Activated naive CD8-positive, alpha-beta T cell treated with anti-CD3 and anti-CD28 coated beads, Interleukin-2, amount 50 U/mL, for 16 hours (primary cell): ENCODE measurements around the gene NR5A1.

ENCODE experiments used
- DNase-seq: peaks from one replicate; pipeline ENCODE4 v3.0.0-alpha.2; 2020; ENCODE audit warnings: low read depth, low spot score

NR5A1 gene

DNA sequence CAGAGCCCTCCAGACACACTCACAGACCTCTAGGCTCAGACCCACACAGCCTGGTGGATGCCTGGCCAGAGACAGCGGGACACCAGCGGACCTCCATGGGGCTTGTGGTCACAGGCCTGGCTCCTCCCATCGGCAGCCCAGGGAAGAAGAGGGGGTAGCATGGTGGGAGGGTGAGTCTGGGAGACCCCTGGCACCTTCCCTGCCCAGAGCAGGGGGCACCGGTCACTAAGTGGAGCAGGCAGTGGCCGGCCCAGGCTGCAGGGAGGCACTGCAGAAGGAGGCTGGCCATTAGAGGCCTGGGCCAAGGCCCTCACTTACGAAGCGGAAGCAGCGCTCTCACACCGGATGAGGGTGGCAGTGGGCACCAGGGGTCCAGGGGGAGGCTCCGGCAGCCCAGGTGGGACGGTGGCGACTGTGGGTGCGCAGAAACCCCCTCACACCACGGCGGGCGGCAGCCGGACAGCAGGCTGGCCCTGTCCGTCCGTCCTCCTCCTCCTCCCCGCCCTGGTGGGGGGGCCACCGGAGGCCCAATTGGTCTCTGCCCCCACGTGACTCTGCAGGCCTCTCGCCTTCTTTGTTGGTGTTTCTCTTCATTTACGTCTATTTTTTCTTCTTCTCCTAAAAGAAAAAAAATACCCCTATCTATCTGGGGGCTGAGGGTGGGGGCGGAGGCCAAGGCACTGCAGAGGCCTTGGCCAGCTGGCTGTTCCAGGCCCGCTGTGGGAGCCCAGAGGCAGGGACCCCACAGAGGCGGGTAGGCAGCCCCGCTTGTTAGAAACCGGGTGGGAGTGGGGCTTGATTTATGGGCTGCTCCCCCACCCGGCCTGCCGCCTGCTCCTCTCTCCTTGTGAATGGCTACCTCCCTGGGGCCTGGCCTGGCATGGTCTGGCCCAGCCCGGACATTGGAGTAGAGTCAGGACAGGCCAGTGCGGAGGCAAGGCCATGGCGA lies at the start of gene NR5A1:
Gene NR5A1, minus strand, starts transcription at position 469 of the 949 bp plus-strand sequence. CDS start 4,004 bp downstream, outside the sequence.
- no peak for DNase-seq

DNA sequence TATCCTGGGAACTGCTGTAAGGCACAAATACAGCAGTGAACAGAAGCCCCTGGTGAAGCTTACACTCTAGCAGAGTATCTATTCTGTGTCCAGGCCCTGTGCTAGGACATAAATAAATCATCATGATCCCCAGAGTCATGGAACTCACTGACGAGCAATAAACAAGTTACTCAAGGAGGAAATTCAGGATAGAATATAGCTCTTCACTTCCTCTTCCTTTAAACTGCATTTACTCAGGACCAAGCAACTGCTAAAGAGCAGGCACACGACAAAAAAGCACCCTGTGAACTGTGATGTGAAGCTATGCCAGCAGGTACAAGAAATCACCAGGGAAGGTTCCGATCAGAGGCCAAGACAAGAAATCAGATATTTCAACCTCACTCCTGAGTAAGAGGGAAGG lies 47.8 kb upstream of the NR5A1 start:
- DNase-seq, result no peak

DNA sequence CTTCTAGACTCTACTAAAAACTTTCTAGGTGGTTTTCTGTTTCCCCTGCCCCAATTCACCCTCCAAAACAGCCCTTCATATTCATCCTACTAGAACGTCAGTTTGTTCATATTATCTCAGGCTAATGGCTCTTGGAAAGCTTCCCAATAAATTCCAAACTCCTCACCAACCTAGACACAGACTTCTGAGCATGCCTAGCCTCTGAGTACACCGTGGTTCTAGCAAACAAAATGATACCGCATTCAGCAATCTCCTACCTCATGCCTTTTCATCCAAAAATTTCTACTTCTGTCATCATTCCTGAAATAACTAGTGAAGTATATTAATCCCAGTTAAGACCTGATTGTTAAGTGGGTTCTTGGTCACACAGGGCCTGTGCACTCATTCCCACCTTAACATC lies 46.5 kb upstream of the NR5A1 start:
- no peak for DNase-seq

DNA sequence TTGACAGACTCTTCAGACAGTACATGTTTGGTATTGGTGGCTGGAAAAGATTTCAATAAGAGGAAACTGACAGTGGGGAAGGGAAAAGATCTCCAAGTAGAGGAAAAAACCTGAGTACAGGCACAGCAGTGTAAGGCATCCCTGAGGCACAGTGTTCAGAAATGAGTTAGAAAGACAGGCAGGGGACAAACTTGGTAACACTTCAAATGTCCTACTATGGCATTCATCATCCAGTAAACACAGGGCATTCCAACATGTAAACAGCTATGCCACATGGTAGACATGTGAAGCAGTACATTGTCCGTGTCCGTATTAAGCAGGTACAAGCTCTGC lies 45.0 kb upstream of the NR5A1 start:
- no peak for DNase-seq

DNA sequence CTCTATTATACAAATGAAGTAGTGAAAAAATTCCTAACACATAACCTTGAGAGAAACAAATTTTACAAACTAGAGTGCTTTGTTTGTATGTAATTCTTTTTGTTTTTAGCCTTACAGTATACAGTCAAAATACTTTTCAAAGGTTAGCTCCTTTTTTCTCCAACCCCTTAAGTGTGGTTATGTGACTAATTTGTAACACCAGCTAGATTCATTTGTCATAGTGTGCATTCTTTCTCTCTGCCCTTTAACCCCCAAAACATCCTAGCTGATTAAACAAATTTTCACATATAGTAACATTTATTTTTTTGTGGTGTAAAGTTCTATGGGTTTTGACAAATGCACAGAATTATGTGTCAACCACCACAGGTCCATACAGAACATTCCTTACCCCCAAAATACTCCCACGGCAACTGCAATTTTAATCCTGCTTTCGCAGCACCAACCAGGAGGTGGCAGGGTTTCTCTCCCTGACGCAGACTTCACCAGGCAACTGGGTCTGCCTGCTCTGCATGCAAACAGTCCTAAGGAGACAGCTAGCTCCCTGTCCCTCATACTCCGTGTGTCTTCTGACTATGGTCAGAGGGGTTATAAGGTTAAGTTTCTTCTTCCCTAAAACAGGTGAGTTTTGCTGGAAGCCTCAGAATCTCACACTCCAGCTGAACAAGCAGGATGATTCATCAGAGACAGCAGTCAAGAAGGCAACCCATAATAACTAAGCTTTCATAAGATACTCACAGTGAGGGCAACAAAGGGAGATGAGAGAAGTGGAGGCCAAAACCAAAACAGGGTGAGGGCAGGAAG lies 44.5 kb upstream of the NR5A1 start:
- no peak for DNase-seq

- DNase-seq, result no peak
These were observed 42.9 kb upstream of the NR5A1 start for GRCh38 chr9:124550072-124550471.

- no peak for DNase-seq
These were observed 41.8 kb upstream of the NR5A1 start for GRCh38 chr9:124549016-124549415.

- DNase-seq, result no peak
These were observed 37.3 kb upstream of the NR5A1 start for GRCh38 chr9:124544535-124544934.

- no peak for DNase-seq
These were observed 34.6 kb upstream of the NR5A1 start for GRCh38 chr9:124541824-124542223.

DNA sequence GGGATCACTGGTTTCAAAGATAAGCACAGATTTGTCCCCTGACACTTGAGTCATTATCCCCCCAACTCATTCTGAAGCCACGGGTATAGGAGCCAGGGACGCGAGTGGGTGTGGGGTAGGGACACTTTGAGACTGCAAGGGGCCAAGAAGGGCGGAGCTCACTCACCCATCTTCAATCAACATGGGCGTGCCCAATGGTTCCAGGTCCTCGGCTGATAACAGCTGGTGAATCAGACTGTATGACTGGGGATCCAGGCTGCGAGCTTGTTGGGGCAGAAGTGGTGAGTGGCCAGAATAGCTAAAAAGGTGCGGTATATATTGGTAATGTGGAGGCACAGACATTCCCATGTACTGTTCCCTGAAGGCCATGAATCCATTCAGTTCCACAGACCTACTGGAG lies 30.7 kb upstream of the NR5A1 start:
- no peak for DNase-seq

- DNase-seq, result no peak
These were observed 28.6 kb upstream of the NR5A1 start for GRCh38 chr9:124535846-124536245.

DNA sequence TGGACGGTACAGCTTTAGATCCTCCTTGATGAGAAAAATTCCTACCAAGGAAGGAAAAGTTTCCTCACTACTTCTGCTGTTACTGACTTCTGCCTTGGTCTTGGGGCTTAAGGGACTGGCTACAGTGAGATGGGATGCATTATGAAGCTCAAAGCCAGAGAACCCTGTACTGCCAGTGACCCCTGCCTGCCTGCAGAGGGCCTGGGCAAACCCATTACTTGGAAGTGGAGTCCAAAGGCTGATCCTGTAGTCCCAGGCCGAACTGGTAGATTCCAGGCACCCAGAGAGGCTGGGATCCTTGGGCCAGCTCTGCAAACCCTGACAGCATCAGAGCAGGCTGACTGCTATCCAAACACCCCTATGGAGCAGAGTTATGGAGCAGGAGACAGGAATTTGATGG lies 25.7 kb upstream of the NR5A1 start:
- no peak for DNase-seq

DNA sequence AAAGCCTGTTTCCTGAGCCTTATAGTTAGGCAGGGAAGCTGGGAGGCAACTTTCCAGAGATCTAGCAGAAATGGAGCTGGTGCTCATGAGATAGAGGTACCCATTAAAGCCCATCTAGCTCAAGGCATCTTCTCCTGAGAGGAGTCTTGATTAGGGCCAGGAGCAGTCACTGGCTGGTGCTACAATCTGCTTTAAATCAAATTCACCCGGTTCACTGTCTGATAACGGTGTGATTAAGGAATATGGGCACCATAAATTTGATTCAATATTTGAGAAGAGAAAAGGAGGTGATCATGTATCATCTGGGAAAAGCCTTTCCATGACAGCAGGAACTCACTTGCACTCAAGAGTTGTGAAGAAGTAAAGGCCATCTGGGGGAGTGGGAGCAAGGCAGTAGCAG lies 23.9 kb upstream of the NR5A1 start:
- DNase-seq, result no peak

DNA sequence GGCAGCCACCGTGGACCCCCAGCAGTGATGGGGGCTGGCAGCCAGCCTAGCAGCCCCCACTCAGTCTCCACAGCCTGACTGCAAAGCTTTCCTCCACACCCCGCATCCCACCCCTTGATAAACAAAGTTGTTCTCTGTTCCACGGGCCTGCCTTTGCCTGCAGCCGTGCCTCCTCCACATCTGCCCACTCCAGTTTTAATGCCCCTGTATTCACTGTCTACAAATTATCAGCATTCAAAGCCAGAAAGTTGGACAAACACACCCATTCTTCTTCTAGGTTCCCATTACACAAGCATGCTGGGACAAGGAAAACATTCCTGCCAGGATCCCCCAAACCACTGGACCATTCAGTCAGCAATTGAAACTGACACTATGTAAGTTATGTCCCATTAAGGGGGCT lies 23.0 kb upstream of the NR5A1 start:
- DNase-seq, result no peak

- no peak for DNase-seq
These were observed 20.6 kb upstream of the NR5A1 start for GRCh38 chr9:124527781-124528180.

DNA sequence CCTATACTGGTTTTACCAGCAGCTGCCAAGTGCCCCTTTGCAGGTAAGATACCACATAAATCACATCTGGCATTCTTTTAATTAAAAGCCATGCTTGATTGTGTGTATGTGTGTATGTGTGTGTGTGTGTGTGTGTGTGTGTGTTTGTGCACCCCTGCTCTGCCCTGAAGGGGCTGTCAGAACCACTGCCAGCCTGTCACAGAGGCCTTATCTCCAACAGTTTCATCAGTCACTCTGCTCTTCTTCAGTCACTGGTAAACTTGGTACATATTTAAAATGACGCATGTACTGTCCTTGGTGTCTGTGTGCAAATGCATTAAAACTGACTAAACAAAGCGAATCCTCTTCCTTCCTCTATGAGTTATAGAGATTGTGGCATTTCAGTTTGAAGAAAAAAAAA lies 19.0 kb upstream of the NR5A1 start:
- no peak for DNase-seq

GRCh38 chr9:124522121-124523098 lies 15.2 kb upstream of the NR5A1 start:
- no peak for DNase-seq

DNA sequence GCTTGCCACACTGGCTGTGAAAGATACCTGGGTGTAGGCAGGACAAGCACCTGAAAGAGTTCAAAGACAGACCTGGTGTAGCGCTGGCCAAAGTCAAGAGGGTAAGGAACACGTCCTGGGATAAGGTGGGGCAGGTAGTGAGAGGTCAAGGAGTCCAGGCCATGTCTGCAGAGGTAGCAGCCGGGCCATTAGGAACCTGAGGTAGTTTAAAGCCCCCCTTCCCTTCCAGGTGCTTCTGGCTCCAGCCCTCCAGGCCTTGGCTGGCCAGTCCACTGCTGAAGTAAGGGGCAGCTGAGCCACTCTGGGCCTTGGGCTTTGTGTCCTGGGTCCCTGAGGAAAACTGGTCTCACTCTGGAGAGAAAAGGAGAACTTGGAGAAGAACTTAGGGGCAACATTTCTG lies 13.9 kb upstream of the NR5A1 start:
- no peak for DNase-seq

- DNase-seq, result no peak
These were observed 13.0 kb upstream of the NR5A1 start for GRCh38 chr9:124520206-124520596.

DNA sequence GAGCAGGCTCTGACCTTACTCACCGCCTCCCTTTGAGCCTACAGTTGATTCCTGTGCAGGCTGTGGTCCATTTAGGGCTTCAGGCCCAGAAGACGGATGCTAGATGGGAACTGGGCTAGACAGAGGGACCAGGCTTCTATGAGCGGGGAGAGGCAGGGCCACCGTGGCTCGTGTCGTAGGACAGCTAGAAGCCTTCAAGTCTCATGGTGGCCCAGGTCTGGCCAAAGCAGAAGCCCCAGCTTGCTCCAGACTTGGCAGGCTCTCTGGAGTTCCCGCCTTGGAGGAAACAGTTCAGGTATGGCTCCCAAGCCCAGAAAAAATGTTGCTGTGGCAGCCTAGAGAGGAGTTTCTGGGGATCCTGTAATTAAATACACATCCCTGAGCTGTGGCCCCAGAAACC lies 10.9 kb upstream of the NR5A1 start:
- no peak for DNase-seq

DNA sequence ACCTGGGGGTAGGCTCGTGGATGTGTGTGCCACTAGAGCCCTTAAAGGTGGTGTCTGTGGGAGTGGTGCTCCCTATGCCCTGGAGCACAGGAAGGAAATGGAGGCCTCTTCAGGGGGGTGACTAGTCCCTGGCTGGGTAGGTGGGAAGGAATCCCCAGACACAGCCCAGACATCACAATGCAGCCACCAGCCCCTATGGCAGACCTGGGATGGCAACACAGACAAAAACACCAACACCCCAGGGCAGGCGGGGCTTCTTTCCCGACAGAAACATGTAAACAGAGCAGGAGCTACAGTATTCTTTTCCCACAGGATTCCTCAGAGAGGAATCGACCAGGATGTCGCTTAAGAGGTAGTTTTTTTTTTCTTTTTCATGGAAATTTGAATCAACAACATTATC lies 10.4 kb upstream of the NR5A1 start:
- no peak for DNase-seq

DNA sequence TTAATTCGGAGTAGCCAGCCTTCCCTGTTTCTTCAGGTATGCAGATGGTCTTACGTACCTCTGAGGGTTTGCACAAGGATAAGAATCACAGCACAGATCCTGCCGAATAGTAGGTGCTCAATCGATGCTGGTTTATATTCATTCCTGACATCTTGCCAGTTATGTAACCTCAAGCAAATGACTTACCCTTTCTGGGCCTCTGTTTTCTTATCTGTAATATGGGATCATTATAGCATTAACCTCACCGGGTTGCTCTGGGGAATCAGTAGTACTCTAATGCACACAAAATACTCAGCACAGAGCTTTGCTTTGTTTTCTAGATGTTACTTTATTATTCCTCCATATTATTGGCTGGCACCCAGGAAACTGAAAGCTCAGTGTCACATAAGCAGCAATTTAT lies 7.7 kb upstream of the NR5A1 start:
- DNase-seq, result no peak
